ENCODE data around the gene ABR. TPM values are rescaled to one million over a fixed set of nuclear protein-coding genes. Genes with fewer than 3 reads are reported as not detected.

The ABR gene
- total and polyA plus RNA-seq, 2 of the 8 experiments (the other 6 are each of a cell fraction or from before 2014, with no cell fraction given): 44.8 to 47.2 TPM

GRCh38 chr17:1110862-1111598 is 68.8 kb downstream of the ABR start:
- FAIRE-seq (no peak), DNase-seq (ENCODE audit: low read depth in 1 of 2, low spot score in 2 of 2) (peak in 1 of 2 experiments; percentile 53)
- Histone ChIP-seq H2BK5ac (ENCODE audit: low read depth, low read length) (0 out of 2 replicates have a peak overlapping the region, but pooled peaks have one; percentile 66), H3K9ac (replicated peaks in 1 of 4; ENCODE audit: extremely low read depth in 1 of 4, low read depth in 3 of 4, low read length in 3 of 4) (no peak overlapping the region), H3K9me3 (ENCODE audit: insufficient read depth in 2 of 2, low read depth in 1 of 2, low read length in 1 of 2) (no peaks in the 10 kb centered on the region), H3K27me3 (replicated peaks in 1 of 4; ENCODE audit: control insufficient read depth in 3 of 4, extremely low read depth in 1 of 4, insufficient read depth in 3 of 4, low read length in 3 of 4) (peaks cover 0 to 10% (median 7%) of the 10 kb centered on the region in 4 experiments; a peak in 5 of 7 replicates), H3K23ac (ENCODE audit: insufficient read length) (no peak overlapping the region), H2AK5ac (ENCODE audit: low read depth, low read length) (0 out of 2 replicates have a peak overlapping the region, but pooled peaks have one; percentile 11), H4K8ac (ENCODE audit: extremely low read depth, insufficient read depth, low read length) (peak overlapping the region; percentile 63), H3K18ac (ENCODE audit: extremely low read depth, low read length) (no peak overlapping the region; the same call in none of the 2 replicates), H3K4me1 (replicated peaks in 1 of 4; ENCODE audit: control insufficient read depth in 3 of 4, insufficient read depth in 4 of 4, low read length in 3 of 4) (peaks cover 0 to 32% (median 24%) of the 10 kb centered on the region in 4 experiments; a peak in 6 of 7 replicates), H3K56ac (replicated peaks; ENCODE audit: insufficient read length, low read depth, low read length) (no peak overlapping the region), H2BK15ac (ENCODE audit: low read length) (0 out of 2 replicates have a peak overlapping the region, but pooled peaks have one; percentile 31), H3K23me2 (ENCODE audit: low read depth, low read length) (peaks cover 12% of the 10 kb centered on the region; the same call in 1 of the 2 replicates), H3K79me1 (ENCODE audit: low read depth, low read length) (peaks cover 6% of the 10 kb centered on the region; the same call in 1 of the 2 replicates), H2BK12ac (ENCODE audit: low read depth, low read length) (no peak overlapping the region), H3K4ac (replicated peaks; ENCODE audit: insufficient read length, low read depth, low read length) (no peak overlapping the region), H3K36me3 (ENCODE audit: control insufficient read depth in 2 of 4, insufficient read depth in 4 of 4, low read length in 3 of 4) (no peaks in the 10 kb centered on the region), H3K4me3 (ENCODE audit: extremely low read depth in 1 of 4, insufficient read depth in 2 of 4, low read depth in 3 of 4, low read length in 4 of 4) (no peak overlapping the region), H4K5ac (ENCODE audit: insufficient read length, low read depth, low read length) (no peak overlapping the region), H4K91ac (replicated peaks; ENCODE audit: insufficient read length, low read length) (no peak overlapping the region), H2AFZ (ENCODE audit: low read length) (no peak overlapping the region), H3K79me2 (ENCODE audit: control insufficient read depth in 1 of 2, insufficient read depth in 2 of 2, low read length in 2 of 2) (no peaks in the 10 kb centered on the region), H2BK120ac (replicated peaks; ENCODE audit: low read depth, low read length) (no peak overlapping the region), H3K14ac (ENCODE audit: insufficient read length) (no peak overlapping the region), H4K20me1 (replicated peaks in 1 of 2; ENCODE audit: control insufficient read depth in 1 of 2, insufficient read depth in 2 of 2, low read length in 2 of 2) (peaks cover 4 to 13% of the 10 kb centered on the region in 2 experiments), H3K4me2 (ENCODE audit: insufficient read depth in 1 of 2, low read depth in 2 of 2, low read length in 2 of 2) (no peak overlapping the region), H3K27ac (ENCODE audit: low read depth, low read length) (no peak overlapping the region), H2BK20ac (ENCODE audit: low read length) (peak overlapping the region; percentile 86; the same call in 1 of the 2 replicates)
- ChIA-PET POLR2A (ENCODE audit: partially characterized antibody) (interaction anchor here (0.7 to 1.5 kb wide), 4 partner anchors 10 to 606 kb away, joined by 3 to 4 read pairs (median 4); no protein-coding TSS in a partner anchor), CTCF (ENCODE audit: partially characterized antibody) (interaction anchor here (0.7 to 6.8 kb wide), 9 partner anchors 9 to 71 kb away, joined by 3 to 29 read pairs (median 4); no protein-coding TSS in a partner anchor)
- WGBS, 2 experiments (ENCODE audit: extremely low coverage in 1 of 2, insufficient coverage in 1 of 2, insufficient read length in 1 of 2, insufficient replicate concordance in 2 of 2, low coverage in 1 of 2, low lambda C conversion rate in 2 of 2, missing lambda C conversion rate in 1 of 2): 83% methylated on average over 19 of the region's 19 CpGs; no CpG with 5 or more reads in 1 of the 2 experiments
- TF ChIP-seq TAF7 (optimal IDR thresholded peaks at IDR 0.05; ENCODE audit: borderline replicate concordance, low read depth, low read length): no peak
- peak; percentile 19; the same call in 1 of the 2 replicates for TF ChIP-seq JUND (IDR thresholded peaks at IDR 0.05; ENCODE audit: low read length)
